ENCODE results near the gene ANGEL1.

DNA sequence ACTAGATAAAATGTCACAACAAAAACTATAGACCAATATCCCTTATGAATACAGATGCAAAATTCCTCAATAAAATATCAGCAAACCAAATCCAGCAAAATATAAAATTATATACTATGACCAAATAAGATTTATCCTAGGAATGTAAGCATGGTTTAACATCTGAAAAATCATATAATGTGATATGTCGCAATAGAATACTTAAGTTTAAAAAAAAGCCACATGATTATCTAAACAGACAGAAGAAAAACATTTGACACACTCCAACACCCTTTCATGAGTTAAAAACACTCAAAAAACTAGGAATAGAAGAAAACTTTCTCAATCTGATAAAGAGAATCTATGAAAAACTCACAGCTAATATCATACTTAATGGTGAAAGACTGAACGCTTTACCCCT, 20.3 kb downstream of the ANGEL1 start:
- TF ChIP-seq POLR2AphosphoS5 (IDR thresholded peaks at IDR 0.05; ENCODE audit: low read depth, low read length) (no peak), POLR2A (IDR thresholded peaks at IDR 0.05; ENCODE audit: low read depth, low read length) (no peak)
